Superior temporal gyrus (tissue), 1 donor: ENCODE measurements around the gene DSG3.

Experiments
- DNase-seq: peaks from one replicate; pipeline ENCODE4 v3.0.0-alpha.2; 2016; ENCODE audit errors: extremely low spot score

The DSG3 gene

DNA sequence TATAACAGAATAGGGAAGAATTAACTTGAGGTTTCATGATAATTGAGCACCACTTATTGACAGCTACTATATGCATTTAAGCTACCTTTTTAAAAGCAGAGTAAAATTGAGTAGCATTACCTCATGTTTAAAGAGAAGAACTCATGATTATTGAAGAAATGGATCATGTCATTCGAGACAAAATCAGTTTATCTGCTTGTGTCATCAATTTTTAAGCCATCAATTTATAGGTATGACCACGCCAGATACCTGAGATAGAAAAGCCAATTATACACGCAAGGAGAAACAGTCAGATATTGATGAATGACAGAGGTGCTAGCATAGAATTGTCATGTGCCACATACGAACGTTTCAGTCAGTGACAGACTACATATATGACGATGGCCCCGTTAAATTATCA, 78.8 kb downstream of the DSG3 start:
- DNase-seq, result no peak
